Progenitor cell of endocrine pancreas (in vitro differentiated cells): ENCODE results near the gene CYREN. TPM values are rescaled to one million over a fixed set of nuclear protein-coding genes. Genes with fewer than 3 reads are reported as not detected.

Experiments used
- DNase-seq: peaks from one replicate; pipeline ENCODE4 v3.0.0; 2021; ENCODE audit warnings: low spot score; ENCODE audit not compliant: unreplicated experiment
- H3K27ac Mint-ChIP-seq: 2 replicates; pipeline ENCODE4 v1.8.0; 2021; ENCODE audit warnings: mild to moderate bottlenecking, moderate library complexity, mixed read lengths
- H3K27me3 Mint-ChIP-seq: 2 replicates; pipeline ENCODE4 v1.8.0; 2021; ENCODE audit warnings: mixed read lengths
- H3K36me3 Mint-ChIP-seq: 2 replicates; pipeline ENCODE4 v1.8.0; 2022; ENCODE audit warnings: mixed read lengths; ENCODE audit not compliant: insufficient read depth
- H3K4me1 Mint-ChIP-seq: 2 replicates; pipeline ENCODE4 v1.8.0; 2021; ENCODE audit warnings: low read depth, mixed read lengths
- H3K4me3 Mint-ChIP-seq: 2 replicates; pipeline ENCODE4 v1.8.0; 2021; ENCODE audit warnings: low read depth, mild to moderate bottlenecking, moderate library complexity, mixed read lengths
- H3K9me3 Mint-ChIP-seq: 2 replicates; pipeline ENCODE4 v1.8.0; 2021; ENCODE audit warnings: low read depth, mixed read lengths
- CTCF ChIP-seq: fragments of 200-600 bp; sonication (generic); IDR thresholded peaks from one replicate; pipeline ENCODE4 v1.5.0; 2021; ENCODE audit warnings: antibody characterized with exemption, mild to moderate bottlenecking; ENCODE audit not compliant: unreplicated experiment
- microRNA-seq: library from miRNA; unstranded; fragments of <30 nt; microRNA quantifications from one replicate; pipeline ENCODE4 v1.1.0, GENCODE V29; 2020; ENCODE audit warnings: borderline number of aligned reads; ENCODE audit not compliant: unreplicated experiment
- total RNA-seq: library from RNA; stranded (reverse); gene quantifications from 2 replicates; pipeline ENCODE4 v1.2.1, GENCODE V29; 2021

Gene CYREN
- total RNA-seq, 1 donor from 2014 or later, result 73.8 TPM

DNA sequence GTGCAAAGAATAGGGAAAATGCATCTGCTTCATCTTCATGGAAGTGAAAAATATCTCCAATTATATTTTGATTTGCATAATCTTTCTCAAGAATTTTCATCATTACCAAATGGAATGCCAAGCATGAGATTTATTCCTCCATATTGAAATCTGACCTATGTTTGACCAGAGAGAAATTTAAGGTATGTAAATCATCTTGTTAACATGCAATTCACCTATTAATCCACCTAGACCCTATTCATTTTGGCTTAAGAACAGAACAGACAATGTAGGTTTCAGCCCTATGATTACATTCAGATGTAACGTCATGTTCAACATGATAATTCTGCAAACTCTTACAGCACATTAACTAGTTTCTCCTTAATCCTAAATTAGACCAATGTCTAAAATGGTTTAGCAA lies 53.4 kb downstream of the CYREN start:
- no peak for TF ChIP-seq CTCF
- H3K27ac Mint-ChIP-seq, result no peak overlapping the region
- no peak overlapping the region for H3K4me3 Mint-ChIP-seq
- no peaks in the 10 kb centered on the region for H3K27me3 Mint-ChIP-seq
- peaks cover 10% of the 10 kb centered on the region for H3K9me3 Mint-ChIP-seq
- peaks cover 9% of the 10 kb centered on the region for H3K4me1 Mint-ChIP-seq
- DNase-seq, result no peak
- peaks cover 6% of the 10 kb centered on the region for H3K36me3 Mint-ChIP-seq

Small RNA genes lying within 50 kb of the gene (microRNA-seq; reads per million reads assigned to microRNA genes)
- not detected for gene MIR6509

Other genes starting within 250 kb of the CYREN start
- 7.7 and 8.8 TPM in 2 replicates for gene AGBL3, start 184.2 kb downstream of the CYREN start, total RNA-seq
- 0.14 TPM in 1 of 2 replicates, not detected in the other for gene TMEM140, start 22.6 kb downstream of the CYREN start, total RNA-seq
- 15.7 and 23.1 TPM in 2 replicates for gene WDR91, start 40.8 kb upstream of the CYREN start, total RNA-seq
- not detected in 2 replicates for gene STRA8, start 63.1 kb upstream of the CYREN start, total RNA-seq